H1 (cell line): ENCODE data around the gene MRPS2. TPM values are rescaled to one million over a fixed set of nuclear protein-coding genes. Genes with fewer than 3 reads are reported as not detected.

Experiments used
- CTCF ChIA-PET: fragments of 300-600 bp; sonication (Branson Sonifier 250); formaldehyde crosslinking; loops from one replicate; lab custom pipeline; 2021; ENCODE audit not compliant: partially characterized antibody; lab: Charles Lee
- POLR2A ChIA-PET: fragments of 300-600 bp; sonication (Branson Sonifier 250); formaldehyde crosslinking; loops from one replicate; lab custom pipeline; 2021; ENCODE audit warnings: inconsistent platforms; ENCODE audit not compliant: partially characterized antibody; lab: Charles Lee
- DNase-seq, 2 experiments: peaks; one replicate each; pipeline versions ENCODE4 v3.0.0 to v3.0.0-alpha.2; 2010 to 2022; ENCODE audit warnings: low spot score in 2 of 2, low read depth in 1 of 2, mixed read lengths in 1 of 2
- FAIRE-seq: peaks from 2 replicates; lab custom pipeline; 2011; peaks lifted over from hg19 to GRCh38; lab: Jason Lieb, UNC
- H2AFZ ChIP-seq: 2 replicates; pipeline ENCODE4 v1.8.1; 2012; ENCODE audit warnings: low read length, inconsistent platforms
- H2AK5ac ChIP-seq: 2 replicates; pipeline ENCODE4 v1.6.1; 2013; ENCODE audit warnings: low read depth, low read length
- H2BK120ac ChIP-seq: replicated peaks from 2 replicates; pipeline ENCODE3; 2013; ENCODE audit warnings: low read depth, low read length, inconsistent platforms
- H2BK12ac ChIP-seq: 2 replicates; pipeline ENCODE4 v1.6.1; 2013; ENCODE audit warnings: low read depth, low read length
- H2BK15ac ChIP-seq: 2 replicates; pipeline ENCODE4 v1.6.1; 2013; ENCODE audit warnings: low read length
- H2BK20ac ChIP-seq: 2 replicates; pipeline ENCODE4 v1.6.1; 2013; ENCODE audit warnings: low read length
- H2BK5ac ChIP-seq: 2 replicates; pipeline ENCODE4 v1.6.1; 2013; ENCODE audit warnings: low read depth, low read length
- H3K14ac ChIP-seq: 2 replicates; pipeline ENCODE4 v1.6.1; 2013; ENCODE audit warnings: inconsistent platforms; ENCODE audit not compliant: insufficient read length
- H3K18ac ChIP-seq: 2 replicates; pipeline ENCODE4 v1.6.1; 2013; ENCODE audit warnings: low read length; ENCODE audit errors: extremely low read depth
- H3K23ac ChIP-seq: 2 replicates; pipeline ENCODE4 v1.6.1; 2013; ENCODE audit warnings: inconsistent platforms; ENCODE audit not compliant: insufficient read length
- H3K23me2 ChIP-seq: 2 replicates; pipeline ENCODE4 v1.6.1; 2013; ENCODE audit warnings: low read depth, low read length
- H3K27ac ChIP-seq: 2 replicates; pipeline ENCODE4 v1.6.1; 2011; ENCODE audit warnings: low read depth, low read length, inconsistent platforms
- H3K27me3 ChIP-seq, 4 experiments: replicated peaks in 1 of 4; 1 replicate in 1 of 4; 2 replicates in 3 of 4; pipeline versions ENCODE4 v1.6.1 to v1.8.1; 2011 to 2013; ENCODE audit warnings: low read length in 3 of 4, mild to moderate bottlenecking in 3 of 4, inconsistent platforms in 2 of 4, mixed read lengths in 2 of 4, moderate library complexity in 1 of 4; ENCODE audit not compliant: control insufficient read depth in 3 of 4, insufficient read depth in 3 of 4; ENCODE audit errors: extremely low read depth in 1 of 4
- H3K36me3 ChIP-seq, 4 experiments: 2 replicates each; pipeline versions ENCODE4 v1.6.1 to v1.8.1; 2011 to 2013; ENCODE audit warnings: mild to moderate bottlenecking in 4 of 4, low read length in 3 of 4, moderate library complexity in 2 of 4, control low read depth in 1 of 4, inconsistent platforms in 1 of 4; ENCODE audit not compliant: insufficient read depth in 4 of 4, control insufficient read depth in 2 of 4
- H3K4ac ChIP-seq: replicated peaks from 2 replicates; pipeline ENCODE3; 2013; ENCODE audit warnings: low read length, low read depth, mixed read lengths, inconsistent platforms; ENCODE audit not compliant: insufficient read length
- H3K4me1 ChIP-seq, 4 experiments: replicated peaks in 1 of 4; 1 replicate in 1 of 4; 2 replicates in 3 of 4; pipeline versions ENCODE4 v1.6.1 to v1.8.1; 2011 to 2013; ENCODE audit warnings: low read length in 3 of 4, inconsistent platforms in 2 of 4, mixed read lengths in 1 of 4; ENCODE audit not compliant: insufficient read depth in 4 of 4, control insufficient read depth in 3 of 4
- H3K4me2 ChIP-seq, 2 experiments: 2 replicates each; pipeline versions ENCODE4 v1.6.1 to v1.8.1; 2011 to 2013; ENCODE audit warnings: low read depth in 2 of 2, low read length in 2 of 2, control low read depth in 1 of 2, inconsistent platforms in 1 of 2, mild to moderate bottlenecking in 1 of 2; ENCODE audit not compliant: insufficient read depth in 1 of 2
- H3K4me3 ChIP-seq, 4 experiments: fragments of 200-600, 300-600 bp in 1 of 4; sonication (generic), shearing (Covaris generic), sonication (Bioruptor Twin) in 1 of 4; 2 replicates each; pipeline versions ENCODE4 v1.5.1 to v1.8.1; 2011 to 2016; ENCODE audit warnings: low read length in 4 of 4, low read depth in 3 of 4, control low read depth in 2 of 4, inconsistent platforms in 2 of 4, mild to moderate bottlenecking in 2 of 4, mixed read lengths in 1 of 4, moderate library complexity in 1 of 4; ENCODE audit not compliant: insufficient read depth in 2 of 4; ENCODE audit errors: extremely low read depth in 1 of 4
- H3K56ac ChIP-seq: replicated peaks from 2 replicates; pipeline ENCODE3; 2013; ENCODE audit warnings: low read depth, mild to moderate bottlenecking, mixed read lengths, low read length, inconsistent platforms; ENCODE audit not compliant: insufficient read length
- H3K79me1 ChIP-seq: 2 replicates; pipeline ENCODE4 v1.6.1; 2013; ENCODE audit warnings: low read depth, low read length, control low read depth
- H3K79me2 ChIP-seq, 2 experiments: 2 replicates each; pipeline versions ENCODE4 v1.6.1 to v1.8.1; 2012 to 2013; ENCODE audit warnings: low read length in 2 of 2, mild to moderate bottlenecking in 2 of 2, inconsistent platforms in 1 of 2; ENCODE audit not compliant: insufficient read depth in 2 of 2, control insufficient read depth in 1 of 2
- H3K9ac ChIP-seq, 4 experiments: replicated peaks in 1 of 4; 1 replicate in 1 of 4; 2 replicates in 3 of 4; pipeline versions ENCODE4 v1.6.1 to v1.8.1; 2011 to 2013; ENCODE audit warnings: low read depth in 3 of 4, low read length in 3 of 4, control low read depth in 2 of 4, mild to moderate bottlenecking in 2 of 4, moderate library complexity in 2 of 4, inconsistent platforms in 1 of 4; ENCODE audit errors: extremely low read depth in 1 of 4
- H3K9me3 ChIP-seq, 2 experiments: 2 replicates each; pipeline versions ENCODE4 v1.6.1 to v1.8.1; 2012 to 2013; ENCODE audit warnings: mild to moderate bottlenecking in 2 of 2, moderate library complexity in 2 of 2, control low read depth in 1 of 2, inconsistent platforms in 1 of 2, low read depth in 1 of 2, low read length in 1 of 2, mixed read lengths in 1 of 2; ENCODE audit not compliant: insufficient read depth in 2 of 2
- H4K20me1 ChIP-seq, 2 experiments: replicated peaks in 1 of 2; 2 replicates each; pipeline versions ENCODE3 to v1.8.1; 2011 to 2013; ENCODE audit warnings: inconsistent platforms in 2 of 2, low read length in 2 of 2, mild to moderate bottlenecking in 1 of 2; ENCODE audit not compliant: insufficient read depth in 2 of 2, control insufficient read depth in 1 of 2
- H4K5ac ChIP-seq: 2 replicates; pipeline ENCODE4 v1.6.1; 2013; ENCODE audit warnings: low read length, low read depth, mixed read lengths, inconsistent platforms; ENCODE audit not compliant: insufficient read length
- H4K8ac ChIP-seq: 2 replicates; pipeline ENCODE4 v1.8.0; 2013; ENCODE audit warnings: mild to moderate bottlenecking, moderate library complexity, low read length, inconsistent platforms; ENCODE audit not compliant: insufficient read depth; ENCODE audit errors: extremely low read depth
- H4K91ac ChIP-seq: replicated peaks from 2 replicates; pipeline ENCODE3; 2013; ENCODE audit warnings: low read length, mixed read lengths, inconsistent platforms; ENCODE audit not compliant: insufficient read length
- GTF2F1 ChIP-seq: IDR thresholded peaks from 2 replicates; pipeline ENCODE4 v1.6.1; 2012; ENCODE audit warnings: low read depth, low read length, improper control_type of control experiment, borderline replicate concordance
- HDAC2 ChIP-seq, 2 experiments: fragments of 300-600 bp in 1 of 2; sonication (generic) in 1 of 2; IDR thresholded peaks; 2 replicates each; pipeline ENCODE4 v1.6.1; 2011 to 2012; ENCODE audit warnings: low read depth in 2 of 2, low read length in 2 of 2, mild to moderate bottlenecking in 2 of 2, moderate library complexity in 2 of 2, borderline replicate concordance in 1 of 2, inconsistent platforms in 1 of 2
- PHF8 ChIP-seq: fragments of 200-600 bp; sonication (generic); conservative IDR thresholded peaks from 2 replicates; pipeline ENCODE4 v1.7.1; 2012; ENCODE audit warnings: low read depth, mild to moderate bottlenecking, inconsistent platforms, low read length, moderate library complexity
- RNF2 ChIP-seq: fragments of 200-900, 300-1000 bp; sonication (generic); IDR thresholded peaks from 2 replicates; pipeline ENCODE4 v1.7.1; 2016; ENCODE audit warnings: borderline replicate concordance, low read depth, mild to moderate bottlenecking, antibody characterized with exemption, low read length; ENCODE audit not compliant: poor library complexity, severe bottlenecking; ENCODE audit errors: missing control alignments
- SP1 ChIP-seq: IDR thresholded peaks from 2 replicates; pipeline ENCODE4 v1.6.1; 2011; ENCODE audit warnings: low read depth, low read length
- SRF ChIP-seq: IDR thresholded peaks from 2 replicates; pipeline ENCODE4 v1.6.1; 2011; ENCODE audit warnings: mild to moderate bottlenecking, low read depth, low read length, moderate library complexity
- WGBS, 2 experiments: shearing (Covaris generic) in 1 of 2; methylation state at CpG; one replicate each; pipeline versions ENCODE4 v1.1.6 to v1.1.7; 2013 to 2015; ENCODE audit warnings: low lambda C conversion rate in 2 of 2, mixed read lengths in 2 of 2, inconsistent platforms in 1 of 2, low coverage in 1 of 2, missing lambda C conversion rate in 1 of 2; ENCODE audit not compliant: insufficient replicate concordance in 2 of 2, insufficient coverage in 1 of 2, insufficient read length in 1 of 2; ENCODE audit errors: extremely low coverage in 1 of 2, missing lambda C conversion rate in 1 of 2; 5-methylcytosine and 5-hydroxymethylcytosine counted together
- polyA plus RNA-seq, 7 experiments: library from polyadenylated mRNA; depleted of rRNA in 3 of 7; stranded (reverse) in 5 of 7; unstranded in 2 of 7; fragments of >200 nt in 5 of 7; fragments of 200-250 nt in 2 of 7; gene quantifications; 1 replicate in 5 of 7; 2 replicates in 1 of 7; 4 replicates in 1 of 7; pipeline versions ENCODE4 v1.2.1 to v1.2.3, GENCODE V29; 2011 to 2013; ENCODE audit warnings: missing spikeins in 2 of 7, mixed read lengths in 2 of 7
- total RNA-seq: library from RNA; stranded (reverse); fragmentation: NEBNext Ultra II Directional; extraction: Animal tissue kit (Norgen Biotek cat#: 25700); gene quantifications from 2 replicates; pipeline ENCODE4 v1.2.1, GENCODE V29; 2021

The MRPS2 gene
- total and polyA plus RNA-seq, 2 of the 8 experiments (the other 6 are each of a cell fraction or from before 2014, with no cell fraction given), result 78.6 to 476 TPM

DNA sequence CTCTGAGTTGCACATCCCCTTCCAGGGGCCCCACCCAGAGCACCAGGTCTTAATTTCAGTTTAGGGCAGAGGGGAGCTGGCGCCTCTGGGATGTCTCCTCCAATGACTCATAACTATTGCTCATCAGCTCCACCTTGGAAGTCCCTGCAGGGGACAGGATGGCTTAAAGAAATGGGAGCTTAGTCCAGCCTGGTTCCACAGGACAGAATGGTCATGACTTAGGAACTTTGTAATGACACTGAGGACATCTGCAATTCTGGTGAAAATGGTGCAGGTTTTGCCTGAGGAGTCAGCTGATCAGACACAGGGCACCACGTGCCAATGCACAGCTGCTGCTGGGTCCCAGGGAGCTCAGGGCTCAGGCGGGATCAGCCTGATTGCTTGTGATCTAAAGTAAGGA lies 37.3 kb upstream of the MRPS2 start:
- Histone ChIP-seq H3K4me3 (no peak overlapping the region), H2BK120ac (no peak overlapping the region), H3K36me3 (no peaks in the 10 kb centered on the region), H3K79me1 (no peaks in the 10 kb centered on the region), H2BK20ac (no peak overlapping the region), H4K20me1 (no peaks in the 10 kb centered on the region), H3K23me2 (no peaks in the 10 kb centered on the region), H2BK12ac (no peak overlapping the region), H4K8ac (no peak overlapping the region), H4K91ac (no peak overlapping the region), H3K14ac (no peak overlapping the region), H3K9ac (no peak overlapping the region), H2AK5ac (no peak overlapping the region), H3K4ac (no peak overlapping the region), H3K79me2 (no peaks in the 10 kb centered on the region), H3K27ac (no peak overlapping the region), H3K18ac (no peak overlapping the region), H3K9me3 (no peaks in the 10 kb centered on the region), H2BK5ac (no peak overlapping the region), H3K27me3 (no peaks in the 10 kb centered on the region), H3K23ac (no peak overlapping the region), H2AFZ (no peak overlapping the region), H3K4me2 (no peak overlapping the region), H3K56ac (no peak overlapping the region), H4K5ac (no peak overlapping the region), H2BK15ac (no peak overlapping the region), H3K4me1 (no peaks in the 10 kb centered on the region)
- 86% methylated on average over 3 of the region's 3 CpGs; no CpG with 5 or more reads in 1 of the 2 experiments for WGBS, 2 experiments
- FAIRE-seq, result no peak
- no peak for DNase-seq
- TF ChIP-seq PHF8 (no peak), GTF2F1 (no peak), SP1 (no peak), SRF (no peak), RNF2 (no peak), HDAC2 (IDR thresholded peaks at IDR 0.05; ENCODE audit: borderline replicate concordance in 1 of 2, low read depth in 2 of 2, low read length in 2 of 2) (no peak)
- POLR2A ChIA-PET, result interaction anchor here (1.2 kb wide), 1 partner anchor 41 kb away, joined by 3 read pairs; no protein-coding TSS in a partner anchor
- CTCF ChIA-PET, result interaction anchor here (0.7 to 1.4 kb wide), 2 partner anchors 10 to 262 kb away, joined by 3 to 6 read pairs; no protein-coding TSS in a partner anchor
